Fibroblast of skin of left quadriceps (primary cell): ENCODE results near the gene CNTNAP2.

Experiments
- DNase-seq, 2 experiments: peaks; one replicate each; pipeline ENCODE4 v3.0.0-alpha.2; 2013; ENCODE audit warnings: low read depth in 2 of 2

Gene CNTNAP2

GRCh38 chr7:146116521-146117222 is at the start of gene CNTNAP2:
Gene CNTNAP2 (plus strand): TSS chr7:146116801. CDS start chr7:146116877, 76 bp downstream.
- DNase-seq: peak; percentile 62 to 67

- DNase-seq: no peak
Measured at GRCh38 chr7:146067880-146068279, 48.7 kb upstream of the CNTNAP2 start.

GRCh38 chr7:146074195-146074765 is 42.3 kb upstream of the CNTNAP2 start:
- no peak for DNase-seq

- no peak for DNase-seq
Measured at GRCh38 chr7:146076344-146076743, 40.3 kb upstream of the CNTNAP2 start.

- no peak for DNase-seq
Measured at GRCh38 chr7:146084086-146084485, 32.5 kb upstream of the CNTNAP2 start.

- peak; percentile 4 for DNase-seq
Measured at GRCh38 chr7:146090023-146090645, 26.5 kb upstream of the CNTNAP2 start.

GRCh38 chr7:146094356-146094755 is 22.2 kb upstream of the CNTNAP2 start:
- no peak for DNase-seq

GRCh38 chr7:146096994-146097393 is 19.6 kb upstream of the CNTNAP2 start:
- DNase-seq: no peak

- no peak for DNase-seq
Measured at GRCh38 chr7:146106319-146106718, 10.3 kb upstream of the CNTNAP2 start.

- DNase-seq: no peak
Measured at GRCh38 chr7:146112755-146113154, 3.8 kb upstream of the CNTNAP2 start.

- no peak for DNase-seq
Measured at GRCh38 chr7:146115548-146115850, 1.1 kb upstream of the CNTNAP2 start.

- DNase-seq: peak; percentile 54 to 61
Measured at GRCh38 chr7:146115851-146116520, 615 bp upstream of the CNTNAP2 start.

GRCh38 chr7:146117576-146117975 is 975 bp downstream of the CNTNAP2 start:
- no peak for DNase-seq

GRCh38 chr7:146119002-146119401 is 2.4 kb downstream of the CNTNAP2 start:
- peak in 1 of 2 experiments; percentile 3 for DNase-seq

GRCh38 chr7:146123715-146124114 is 7.1 kb downstream of the CNTNAP2 start:
- DNase-seq: no peak

- no peak for DNase-seq
Measured at GRCh38 chr7:146126767-146127509, 10.3 kb downstream of the CNTNAP2 start.

- DNase-seq: peak in 1 of 2 experiments; percentile 6
Measured at GRCh38 chr7:146129296-146129695, 12.7 kb downstream of the CNTNAP2 start.

GRCh38 chr7:146129997-146130396 is 13.4 kb downstream of the CNTNAP2 start:
- no peak for DNase-seq

GRCh38 chr7:146131701-146132100 is 15.1 kb downstream of the CNTNAP2 start:
- DNase-seq: no peak

- DNase-seq: no peak
Measured at GRCh38 chr7:146136357-146136875, 19.8 kb downstream of the CNTNAP2 start.

GRCh38 chr7:146138926-146139325 is 22.3 kb downstream of the CNTNAP2 start:
- no peak for DNase-seq
